Calu3 (cell line): ENCODE measurements around the gene SLC66A2. TPM values are rescaled to one million over a fixed set of nuclear protein-coding genes. Genes with fewer than 3 reads are reported as not detected.

Experiments
- BruUV-seq: library from RNA; stranded (reverse); fragments of 400-500 nt; replicated peaks from 2 replicates; lab custom pipeline; 2021; lab: Mats Ljungman, UMichigan
- CTCF ChIA-PET: fragments of 300-600 bp; sonication (Branson Sonifier 250); formaldehyde crosslinking; loops from one replicate; lab custom pipeline; 2022; ENCODE audit warnings: antibody characterized with exemption; lab: Charles Lee
- DNase-seq: peaks from one replicate; pipeline ENCODE4 v3.0.0; 2022
- H3K27ac Mint-ChIP-seq: one replicate; pipeline ENCODE4 v1.8.0; 2022; ENCODE audit warnings: mixed read lengths; ENCODE audit not compliant: unreplicated experiment
- H3K27me3 Mint-ChIP-seq: one replicate; pipeline ENCODE4 v1.8.0; 2022; ENCODE audit warnings: mixed read lengths; ENCODE audit not compliant: unreplicated experiment
- H3K36me3 Mint-ChIP-seq: one replicate; pipeline ENCODE4 v1.8.0; 2022; ENCODE audit warnings: mild to moderate bottlenecking, moderate library complexity, mixed read lengths; ENCODE audit not compliant: insufficient read depth, unreplicated experiment
- H3K4me1 Mint-ChIP-seq: one replicate; pipeline ENCODE4 v1.8.0; 2022; ENCODE audit warnings: mild to moderate bottlenecking, low read depth, mixed read lengths; ENCODE audit not compliant: unreplicated experiment
- H3K4me3 Mint-ChIP-seq: one replicate; pipeline ENCODE4 v1.8.0; 2022; ENCODE audit warnings: mild to moderate bottlenecking, low read depth, moderate library complexity, mixed read lengths; ENCODE audit not compliant: unreplicated experiment
- H3K9me3 Mint-ChIP-seq: one replicate; pipeline ENCODE4 v1.8.0; 2022; ENCODE audit warnings: low read depth, mixed read lengths; ENCODE audit not compliant: unreplicated experiment
- CTCF ChIP-seq: fragments of 200-600 bp; IDR thresholded peaks from one replicate; pipeline ENCODE4 v1.8.0; 2022; ENCODE audit warnings: antibody characterized with exemption; ENCODE audit not compliant: unreplicated experiment
- intact Hi-C: fragments of 100-400 bp; cut with micrococcal nuclease; formaldehyde crosslinking; loops from one replicate; pipeline ENCODE4 v1.10.0; 2022; ENCODE audit not compliant: unreplicated experiment
- total RNA-seq: library from RNA; stranded (reverse); gene quantifications from 2 replicates; pipeline ENCODE4 v1.2.3, GENCODE V29; 2022

The SLC66A2 gene
- total RNA-seq, 1 experiment from 2014 or later = 19.5 TPM

- TF ChIP-seq CTCF = no peak
- H3K9me3 Mint-ChIP-seq = no peaks in the 10 kb centered on the region
- H3K27ac Mint-ChIP-seq = no peak overlapping the region
- H3K27me3 Mint-ChIP-seq = no peaks in the 10 kb centered on the region
- no peak for DNase-seq
- intact Hi-C loops = no loop called here
- CTCF ChIA-PET = no interaction called here
- H3K4me3 Mint-ChIP-seq = no peak overlapping the region
- BruUV-seq = no TSS peak
- no peaks in the 10 kb centered on the region for H3K4me1 Mint-ChIP-seq
- no peaks in the 10 kb centered on the region for H3K36me3 Mint-ChIP-seq
Observed at GRCh38 chr18:79870301-79871025, 81.0 kb downstream of the SLC66A2 start.

DNA sequence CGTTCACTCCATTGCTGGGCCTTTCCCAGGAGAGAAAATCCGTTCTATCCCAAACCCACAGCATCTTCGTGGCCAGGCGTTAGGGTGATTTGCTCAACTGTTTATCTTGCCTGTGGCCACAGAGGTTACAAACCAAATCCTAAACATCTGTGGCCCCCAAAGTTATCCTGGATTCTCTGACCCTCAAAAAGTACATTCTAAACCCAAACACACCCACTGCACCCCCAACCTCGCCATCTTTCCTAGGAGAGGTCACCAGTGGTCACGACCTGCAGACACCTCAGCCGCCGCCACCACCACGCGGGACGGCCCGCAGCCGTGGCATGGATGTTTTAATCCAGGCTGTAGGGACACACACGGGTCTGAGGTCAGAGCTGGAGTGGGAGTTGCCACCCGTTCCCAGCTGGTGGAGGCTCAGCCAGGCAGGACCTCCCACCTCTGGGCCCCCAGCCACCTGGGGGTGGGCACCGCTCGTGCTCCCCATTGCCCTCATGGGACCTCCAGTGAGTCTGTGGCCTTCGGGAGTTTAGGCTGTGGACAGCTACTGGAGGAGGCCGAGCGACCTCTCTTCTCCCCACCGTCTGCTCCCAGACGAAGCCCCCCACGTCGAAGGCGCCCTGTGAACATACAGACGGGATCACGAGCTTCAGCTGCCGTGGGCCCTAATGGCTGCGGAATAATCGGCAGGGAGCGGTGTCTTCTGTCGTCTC is 81.7 kb downstream of the SLC66A2 start:
- no TSS peak for BruUV-seq
- Mint-ChIP-seq H3K4me1 (no peaks in the 10 kb centered on the region), H3K9me3 (no peaks in the 10 kb centered on the region), H3K36me3 (no peaks in the 10 kb centered on the region), H3K27me3 (no peaks in the 10 kb centered on the region), H3K27ac (no peak overlapping the region), H3K4me3 (no peak overlapping the region)
- no peak for TF ChIP-seq CTCF
- intact Hi-C loops = no loop called here
- no peak for DNase-seq
- CTCF ChIA-PET = no interaction called here

DNA sequence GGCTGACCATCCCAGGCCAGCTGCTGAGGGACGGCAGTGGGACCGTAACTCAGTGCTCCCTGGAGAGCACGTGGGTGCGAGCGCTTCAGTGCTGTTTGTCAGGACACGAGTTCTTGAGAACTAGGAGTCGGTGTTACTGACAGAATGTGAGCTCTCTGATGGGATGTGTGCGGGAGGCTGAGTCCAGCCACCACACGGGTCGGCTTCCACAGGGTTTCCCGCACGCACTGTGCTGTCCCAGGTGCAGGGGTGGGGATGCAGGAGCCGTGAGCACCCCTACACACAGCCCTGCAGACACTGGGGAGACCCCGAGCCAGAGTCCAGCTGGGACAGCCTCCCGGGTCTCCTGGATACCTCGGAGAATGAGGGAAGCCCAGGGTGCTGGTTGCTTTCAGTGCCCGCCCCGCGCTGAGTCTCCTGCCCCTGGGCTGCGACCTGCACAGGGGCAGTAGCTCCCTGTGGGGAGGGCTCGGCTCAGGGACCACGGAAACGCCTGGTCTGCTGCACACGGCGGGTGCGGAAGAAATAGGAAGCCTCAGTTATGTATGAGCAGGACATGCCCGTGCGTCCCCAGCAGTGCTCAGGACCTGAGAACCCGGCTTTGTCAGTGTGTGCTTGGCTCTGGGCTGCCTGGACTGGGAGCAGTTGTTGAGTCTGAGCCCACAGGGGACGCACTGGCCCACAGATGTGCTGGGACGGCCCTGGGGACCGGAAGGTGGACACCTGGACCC is 82.5 kb downstream of the SLC66A2 start:
- TF ChIP-seq CTCF = no peak
- Mint-ChIP-seq H3K4me1 (no peaks in the 10 kb centered on the region), H3K4me3 (no peak overlapping the region), H3K27ac (no peak overlapping the region), H3K27me3 (no peaks in the 10 kb centered on the region), H3K36me3 (no peaks in the 10 kb centered on the region), H3K9me3 (no peaks in the 10 kb centered on the region)
- no peak for DNase-seq
- intact Hi-C loops = no loop called here
- BruUV-seq = no TSS peak
- CTCF ChIA-PET = no interaction called here

GRCh38 chr18:79868168-79868784 is 83.2 kb downstream of the SLC66A2 start:
- CTCF ChIA-PET = no interaction called here
- no peak for DNase-seq
- Mint-ChIP-seq H3K4me3 (no peak overlapping the region), H3K36me3 (no peaks in the 10 kb centered on the region), H3K27ac (no peak overlapping the region), H3K4me1 (no peaks in the 10 kb centered on the region), H3K27me3 (no peaks in the 10 kb centered on the region), H3K9me3 (no peaks in the 10 kb centered on the region)
- intact Hi-C loops = no loop called here
- no peak for TF ChIP-seq CTCF
- BruUV-seq = no TSS peak
